ENCODE measurements around the gene MUL1. TPM values are rescaled to one million over a fixed set of nuclear protein-coding genes. Genes with fewer than 3 reads are reported as not detected.

The MUL1 gene
- total RNA-seq, 3 donors from 2014 or later (not counting 1 experiment from before 2014, with no cell fraction given), result 21.0 to 29.5 (median 28.8) TPM

DNA sequence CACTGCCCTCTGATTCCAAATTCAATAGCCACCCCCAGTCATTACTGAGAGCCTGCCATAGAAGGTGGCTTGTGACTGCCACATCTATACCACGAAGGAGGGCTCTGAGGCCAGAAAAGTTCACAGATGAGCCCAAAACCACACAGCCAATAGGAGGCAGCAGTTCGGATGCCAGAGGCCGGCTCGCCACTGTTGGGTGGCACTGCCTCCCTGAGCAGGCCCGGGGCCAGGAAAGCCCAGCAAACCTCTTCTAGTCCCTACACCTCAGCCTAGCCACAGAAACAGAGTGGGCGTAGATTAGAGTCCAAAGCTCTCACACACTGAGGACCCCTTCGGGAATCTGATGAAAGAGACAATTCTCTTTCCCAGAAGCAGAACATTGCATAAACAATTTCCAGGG is 16.1 kb downstream of the MUL1 start:
- H3K4me1 Mint-ChIP-seq, result peaks cover 5% of the 10 kb centered on the region in 2 donors
- H3K9me3 Mint-ChIP-seq, result no peaks in the 10 kb centered on the region
- H3K27ac Mint-ChIP-seq, result no peak overlapping the region
- Histone ChIP-seq H3K27ac (ENCODE audit: low read length) (no peak overlapping the region), H3K4me3 (ENCODE audit: low read length) (no peak overlapping the region), H3K4me1 (ENCODE audit: control insufficient read depth, insufficient read depth, low read length) (peaks cover 11% of the 10 kb centered on the region), H3K27me3 (ENCODE audit: control insufficient read depth, insufficient read depth, low read length) (peaks cover 4% of the 10 kb centered on the region), H3K36me3 (ENCODE audit: control insufficient read depth, insufficient read depth, low read length) (no peaks in the 10 kb centered on the region), H3K9me3 (ENCODE audit: control insufficient read depth, insufficient read depth, low read length) (no peaks in the 10 kb centered on the region)
- H3K36me3 Mint-ChIP-seq, result no peaks in the 10 kb centered on the region
- DNase-seq, result no peak
- no peak for ATAC-seq
- peaks cover 29 to 31% of the 10 kb centered on the region in 2 donors for H3K27me3 Mint-ChIP-seq (ENCODE audit: low read depth in 2 of 2)
- WGBS (ENCODE audit: insufficient coverage), result 67% methylated on average over 7 of the region's 7 CpGs
- no peak for TF ChIP-seq CTCF (IDR thresholded peaks at IDR 0.05)
- no peak overlapping the region for H3K4me3 Mint-ChIP-seq
- intact Hi-C loops (cut with micrococcal nuclease), result loop anchor here (2.0 to 5.0 kb wide), 2 partner anchors 130 to 575 kb away; no protein-coding TSS in a partner anchor

DNA sequence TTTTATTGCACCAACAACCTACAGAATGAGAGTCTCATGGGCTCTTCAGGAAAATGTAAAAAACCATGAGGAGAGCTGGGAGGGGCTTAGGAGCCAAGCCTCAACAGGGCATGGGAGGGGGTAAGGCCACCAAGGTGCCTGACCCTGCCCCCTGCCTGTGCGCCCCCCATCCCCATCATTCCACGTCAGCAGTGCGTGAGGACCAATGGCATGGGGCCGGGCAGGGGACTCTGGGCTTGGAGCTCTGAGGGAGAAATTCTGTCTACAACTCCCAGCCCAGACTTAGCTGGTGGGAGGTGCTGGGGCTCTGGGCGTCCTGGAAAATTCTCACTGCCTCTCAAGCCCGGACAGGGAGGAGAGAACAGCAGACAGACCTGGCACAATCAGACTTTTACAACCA is 16.8 kb downstream of the MUL1 start:
- WGBS (ENCODE audit: insufficient coverage), result 81% methylated on average over 6 of the region's 6 CpGs

GRCh38 chr1:20487236-20487590 is 20.7 kb downstream of the MUL1 start:
- ATAC-seq, result no peak
- Histone ChIP-seq H3K27ac (ENCODE audit: low read length) (no peak overlapping the region), H3K4me3 (ENCODE audit: low read length) (no peak overlapping the region), H3K4me1 (ENCODE audit: control insufficient read depth, insufficient read depth, low read length) (peaks cover 27% of the 10 kb centered on the region), H3K27me3 (ENCODE audit: control insufficient read depth, insufficient read depth, low read length) (peaks cover 28% of the 10 kb centered on the region), H3K36me3 (ENCODE audit: control insufficient read depth, insufficient read depth, low read length) (no peaks in the 10 kb centered on the region), H3K9me3 (ENCODE audit: control insufficient read depth, insufficient read depth, low read length) (no peaks in the 10 kb centered on the region)
- Mint-ChIP-seq H3K4me3 (peak overlapping the region; percentile 79), H3K27ac (no peak overlapping the region), H3K9me3 (no peaks in the 10 kb centered on the region), H3K4me1 (peaks cover 0 to 14% of the 10 kb centered on the region in 2 donors), H3K36me3 (no peaks in the 10 kb centered on the region), H3K27me3 (ENCODE audit: low read depth in 2 of 2) (peaks cover 49 to 52% of the 10 kb centered on the region in 2 donors)
- no peak for TF ChIP-seq CTCF (IDR thresholded peaks at IDR 0.05)
- DNase-seq, result no peak
- 8% methylated on average over 3 of the region's 4 CpGs for WGBS (ENCODE audit: insufficient coverage)
- intact Hi-C loops (cut with micrococcal nuclease), result no loop called here

More for the DNA sequence above, 16.8 kb downstream of the MUL1 start:
- Histone ChIP-seq H3K36me3 (ENCODE audit: control insufficient read depth, insufficient read depth, low read length) (no peaks in the 10 kb centered on the region), H3K27me3 (ENCODE audit: control insufficient read depth, insufficient read depth, low read length) (peaks cover 4% of the 10 kb centered on the region), H3K9me3 (ENCODE audit: control insufficient read depth, insufficient read depth, low read length) (no peaks in the 10 kb centered on the region), H3K4me3 (ENCODE audit: low read length) (no peak overlapping the region), H3K27ac (ENCODE audit: low read length) (no peak overlapping the region), H3K4me1 (ENCODE audit: control insufficient read depth, insufficient read depth, low read length) (peaks cover 17% of the 10 kb centered on the region)
- intact Hi-C loops (cut with micrococcal nuclease), result loop anchor here (5.0 kb wide), 1 partner anchor 129 kb away; no protein-coding TSS in a partner anchor
- Mint-ChIP-seq H3K27me3 (ENCODE audit: low read depth in 2 of 2) (peaks cover 29 to 31% of the 10 kb centered on the region in 2 donors), H3K27ac (no peak overlapping the region), H3K9me3 (no peaks in the 10 kb centered on the region), H3K36me3 (no peaks in the 10 kb centered on the region), H3K4me1 (peaks cover 5% of the 10 kb centered on the region in 2 donors), H3K4me3 (no peak overlapping the region)
- TF ChIP-seq CTCF (IDR thresholded peaks at IDR 0.05), result no peak
- DNase-seq (no peak), ATAC-seq (no peak)

Data from natural killer cell (primary cell).